Measurements from ENCODE around the gene LARGE1.

DNA sequence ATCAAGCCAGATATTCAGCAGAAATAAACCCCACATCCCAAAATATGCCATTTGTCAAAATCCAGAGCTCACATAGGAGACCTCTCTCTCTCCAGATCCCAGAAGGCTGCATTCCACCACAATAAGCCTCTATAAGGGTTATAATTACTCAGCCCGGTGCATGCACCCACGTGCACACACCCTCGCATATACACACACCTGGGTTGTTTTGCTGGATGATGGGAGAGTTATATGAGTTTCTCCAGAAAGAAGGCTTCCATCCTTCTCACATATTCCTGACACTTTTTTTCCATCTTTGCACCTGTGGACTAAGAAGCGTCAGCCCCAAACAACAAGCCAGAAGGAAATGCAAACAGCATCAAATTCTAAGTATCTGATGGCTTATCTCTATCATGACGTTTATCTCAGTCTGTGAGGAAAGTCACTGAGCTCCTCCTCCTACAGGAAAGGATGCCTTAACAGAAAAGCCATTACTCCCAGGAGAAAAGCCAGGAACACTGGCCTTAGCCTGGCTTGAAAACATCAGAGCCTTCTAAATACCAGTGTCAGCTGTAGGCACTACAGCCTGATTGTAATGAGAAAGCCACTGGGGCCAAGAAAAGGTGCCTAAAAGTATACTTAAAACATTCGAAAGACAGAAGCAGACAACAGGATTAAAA is 253.2 kb downstream of the LARGE1 start:
- TF ChIP-seq POLR2AphosphoS5 (IDR thresholded peaks at IDR 0.05; ENCODE audit: low read depth, low read length) (no peak), SIN3A (IDR thresholded peaks at IDR 0.05; ENCODE audit: borderline replicate concordance, insufficient read depth, low read depth, low read length) (no peak)
- TF ChIP-seq, protein P1, sequence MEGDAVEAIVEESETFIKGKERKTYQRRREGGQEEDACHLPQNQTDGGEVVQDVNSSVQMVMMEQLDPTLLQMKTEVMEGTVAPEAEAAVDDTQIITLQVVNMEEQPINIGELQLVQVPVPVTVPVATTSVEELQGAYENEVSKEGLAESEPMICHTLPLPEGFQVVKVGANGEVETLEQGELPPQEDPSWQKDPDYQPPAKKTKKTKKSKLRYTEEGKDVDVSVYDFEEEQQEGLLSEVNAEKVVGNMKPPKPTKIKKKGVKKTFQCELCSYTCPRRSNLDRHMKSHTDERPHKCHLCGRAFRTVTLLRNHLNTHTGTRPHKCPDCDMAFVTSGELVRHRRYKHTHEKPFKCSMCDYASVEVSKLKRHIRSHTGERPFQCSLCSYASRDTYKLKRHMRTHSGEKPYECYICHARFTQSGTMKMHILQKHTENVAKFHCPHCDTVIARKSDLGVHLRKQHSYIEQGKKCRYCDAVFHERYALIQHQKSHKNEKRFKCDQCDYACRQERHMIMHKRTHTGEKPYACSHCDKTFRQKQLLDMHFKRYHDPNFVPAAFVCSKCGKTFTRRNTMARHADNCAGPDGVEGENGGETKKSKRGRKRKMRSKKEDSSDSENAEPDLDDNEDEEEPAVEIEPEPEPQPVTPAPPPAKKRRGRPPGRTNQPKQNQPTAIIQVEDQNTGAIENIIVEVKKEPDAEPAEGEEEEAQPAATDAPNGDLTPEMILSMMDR (IDR thresholded peaks at IDR 0.05): no peak
- TF ChIP-seq, protein P2, sequence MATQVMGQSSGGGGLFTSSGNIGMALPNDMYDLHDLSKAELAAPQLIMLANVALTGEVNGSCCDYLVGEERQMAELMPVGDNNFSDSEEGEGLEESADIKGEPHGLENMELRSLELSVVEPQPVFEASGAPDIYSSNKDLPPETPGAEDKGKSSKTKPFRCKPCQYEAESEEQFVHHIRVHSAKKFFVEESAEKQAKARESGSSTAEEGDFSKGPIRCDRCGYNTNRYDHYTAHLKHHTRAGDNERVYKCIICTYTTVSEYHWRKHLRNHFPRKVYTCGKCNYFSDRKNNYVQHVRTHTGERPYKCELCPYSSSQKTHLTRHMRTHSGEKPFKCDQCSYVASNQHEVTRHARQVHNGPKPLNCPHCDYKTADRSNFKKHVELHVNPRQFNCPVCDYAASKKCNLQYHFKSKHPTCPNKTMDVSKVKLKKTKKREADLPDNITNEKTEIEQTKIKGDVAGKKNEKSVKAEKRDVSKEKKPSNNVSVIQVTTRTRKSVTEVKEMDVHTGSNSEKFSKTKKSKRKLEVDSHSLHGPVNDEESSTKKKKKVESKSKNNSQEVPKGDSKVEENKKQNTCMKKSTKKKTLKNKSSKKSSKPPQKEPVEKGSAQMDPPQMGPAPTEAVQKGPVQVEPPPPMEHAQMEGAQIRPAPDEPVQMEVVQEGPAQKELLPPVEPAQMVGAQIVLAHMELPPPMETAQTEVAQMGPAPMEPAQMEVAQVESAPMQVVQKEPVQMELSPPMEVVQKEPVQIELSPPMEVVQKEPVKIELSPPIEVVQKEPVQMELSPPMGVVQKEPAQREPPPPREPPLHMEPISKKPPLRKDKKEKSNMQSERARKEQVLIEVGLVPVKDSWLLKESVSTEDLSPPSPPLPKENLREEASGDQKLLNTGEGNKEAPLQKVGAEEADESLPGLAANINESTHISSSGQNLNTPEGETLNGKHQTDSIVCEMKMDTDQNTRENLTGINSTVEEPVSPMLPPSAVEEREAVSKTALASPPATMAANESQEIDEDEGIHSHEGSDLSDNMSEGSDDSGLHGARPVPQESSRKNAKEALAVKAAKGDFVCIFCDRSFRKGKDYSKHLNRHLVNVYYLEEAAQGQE (IDR thresholded peaks at IDR 0.05; ENCODE audit: insufficient read depth in 1 of 2, low read depth in 2 of 2, low read length in 1 of 2): no peak

All from Panc1 (cell line).